Thyroid gland (tissue), 4 donors: Measurements from ENCODE around the gene C9orf50. TPM values are rescaled to one million over a fixed set of nuclear protein-coding genes. Genes with fewer than 3 reads are reported as not detected.

Source experiments
- DNase-seq, 2 donors: peaks; one replicate each; pipeline ENCODE4 v3.0.0-alpha.2; 2019
- H3K27ac ChIP-seq, 3 donors: fragments of 200-600 bp; sonication (generic); 1 replicate in 2 of 3; 2 replicates in 1 of 3; pipeline ENCODE4 v1.5.1; 2016 to 2019; ENCODE audit warnings: mild to moderate bottlenecking in 1 of 3, moderate library complexity in 1 of 3
- H3K27me3 ChIP-seq: fragments of 200-600 bp; sonication (generic); one replicate; pipeline ENCODE4 v1.5.1; 2019
- H3K36me3 ChIP-seq, 2 donors: fragments of 200-600 bp; sonication (generic); one replicate each; pipeline ENCODE4 v1.5.1; 2016 to 2019
- H3K4me1 ChIP-seq, 2 donors: fragments of 200-600 bp; sonication (generic); one replicate each; pipeline ENCODE4 v1.5.1; 2017 to 2019
- H3K4me3 ChIP-seq, 3 donors: fragments of 200-600 bp; sonication (generic); replicated peaks in 1 of 3; 1 replicate in 2 of 3; 2 replicates in 1 of 3; pipeline ENCODE4 v1.5.1; 2016; ENCODE audit warnings: mild to moderate bottlenecking in 1 of 3
- H3K9me3 ChIP-seq: fragments of 200-600 bp; sonication (generic); one replicate; pipeline ENCODE4 v1.5.1; 2017
- POLR2A ChIP-seq, 2 donors: fragments of 450-650 bp; IDR thresholded peaks; one replicate each; pipeline ENCODE4 v1.6.1; 2017; ENCODE audit warnings: antibody characterized with exemption in 2 of 2, mild to moderate bottlenecking in 2 of 2, moderate library complexity in 1 of 2
- WGBS, 2 donors: methylation state at CpG; one replicate each; pipeline ENCODE4 v1.1.5; 2017; 5-methylcytosine and 5-hydroxymethylcytosine counted together
- intact Hi-C: fragments of 100-400 bp; cut with DNase I; formaldehyde crosslinking; loops from one replicate; pipeline ENCODE4 v1.15.1; 2023
- total RNA-seq, 4 donors: library from RNA; depleted of rRNA; stranded (reverse); fragments of >200 nt; gene quantifications; one replicate each; pipeline ENCODE4 v1.2.3, GENCODE V29; 2016
- TF ChIP-seq, protein P1 (sequence below), 6 experiments: fragments of 200-600 bp in 3 of 6; fragments of 450-650 bp in 3 of 6; sonication (generic) in 3 of 6; IDR thresholded peaks; one replicate each; pipeline ENCODE4 v1.5.1; 2016 to 2019; ENCODE audit warnings: antibody characterized with exemption in 6 of 6, mild to moderate bottlenecking in 2 of 6, inconsistent platforms in 1 of 6, moderate library complexity in 1 of 6

Gene C9orf50
- total RNA-seq, 4 donors from 2014 or later: not detected

DNA sequence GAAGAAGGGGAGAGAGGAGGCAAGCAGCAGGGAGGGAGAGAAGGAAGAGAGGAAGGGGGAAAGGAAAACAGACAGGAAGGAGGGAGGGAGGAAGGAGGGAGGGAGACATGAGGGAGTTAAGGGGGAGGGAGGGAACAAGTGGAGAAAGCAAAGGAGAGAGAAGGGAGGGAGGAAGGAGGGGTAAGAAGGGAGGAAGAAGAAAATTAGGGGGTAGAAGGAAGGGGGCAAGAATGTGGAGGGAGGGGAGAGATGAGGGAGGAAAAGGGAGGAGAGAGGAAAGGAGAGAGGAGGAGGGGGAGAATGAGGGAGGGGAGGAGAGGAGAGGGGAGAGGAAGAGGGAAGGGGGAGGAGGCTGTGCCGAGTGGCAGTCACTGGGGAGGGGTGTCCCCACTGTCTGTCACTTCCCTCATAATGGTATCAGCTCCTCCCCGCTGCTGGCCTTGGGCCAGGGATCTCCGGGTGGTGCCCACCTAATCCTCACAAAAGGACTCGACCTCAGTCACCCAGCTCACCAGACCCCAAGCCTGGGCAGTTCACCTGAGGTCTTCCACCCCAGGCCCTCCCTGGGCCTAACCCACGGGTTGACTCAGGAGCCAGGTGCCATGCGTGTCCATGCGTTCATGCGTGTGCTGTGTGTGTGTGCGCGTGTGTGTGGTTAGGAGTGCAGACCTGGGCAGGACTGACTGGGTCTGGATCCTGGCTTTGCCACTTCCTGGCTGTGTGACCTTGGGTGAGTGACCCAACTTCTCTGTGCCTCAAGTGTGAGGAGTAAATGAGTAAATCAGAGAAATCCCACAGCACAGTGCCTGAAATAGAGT is 18.1 kb downstream of the C9orf50 start:
- 47 to 71% methylated on average over 6 to 10 of the region's 10 CpGs for WGBS, 2 donors
- TF ChIP-seq POLR2A (IDR thresholded peaks at IDR 0.05): no peak
- TF ChIP-seq, protein P1, sequence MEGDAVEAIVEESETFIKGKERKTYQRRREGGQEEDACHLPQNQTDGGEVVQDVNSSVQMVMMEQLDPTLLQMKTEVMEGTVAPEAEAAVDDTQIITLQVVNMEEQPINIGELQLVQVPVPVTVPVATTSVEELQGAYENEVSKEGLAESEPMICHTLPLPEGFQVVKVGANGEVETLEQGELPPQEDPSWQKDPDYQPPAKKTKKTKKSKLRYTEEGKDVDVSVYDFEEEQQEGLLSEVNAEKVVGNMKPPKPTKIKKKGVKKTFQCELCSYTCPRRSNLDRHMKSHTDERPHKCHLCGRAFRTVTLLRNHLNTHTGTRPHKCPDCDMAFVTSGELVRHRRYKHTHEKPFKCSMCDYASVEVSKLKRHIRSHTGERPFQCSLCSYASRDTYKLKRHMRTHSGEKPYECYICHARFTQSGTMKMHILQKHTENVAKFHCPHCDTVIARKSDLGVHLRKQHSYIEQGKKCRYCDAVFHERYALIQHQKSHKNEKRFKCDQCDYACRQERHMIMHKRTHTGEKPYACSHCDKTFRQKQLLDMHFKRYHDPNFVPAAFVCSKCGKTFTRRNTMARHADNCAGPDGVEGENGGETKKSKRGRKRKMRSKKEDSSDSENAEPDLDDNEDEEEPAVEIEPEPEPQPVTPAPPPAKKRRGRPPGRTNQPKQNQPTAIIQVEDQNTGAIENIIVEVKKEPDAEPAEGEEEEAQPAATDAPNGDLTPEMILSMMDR (IDR thresholded peaks at IDR 0.05): no peak
- intact Hi-C loops: no loop called here

DNA sequence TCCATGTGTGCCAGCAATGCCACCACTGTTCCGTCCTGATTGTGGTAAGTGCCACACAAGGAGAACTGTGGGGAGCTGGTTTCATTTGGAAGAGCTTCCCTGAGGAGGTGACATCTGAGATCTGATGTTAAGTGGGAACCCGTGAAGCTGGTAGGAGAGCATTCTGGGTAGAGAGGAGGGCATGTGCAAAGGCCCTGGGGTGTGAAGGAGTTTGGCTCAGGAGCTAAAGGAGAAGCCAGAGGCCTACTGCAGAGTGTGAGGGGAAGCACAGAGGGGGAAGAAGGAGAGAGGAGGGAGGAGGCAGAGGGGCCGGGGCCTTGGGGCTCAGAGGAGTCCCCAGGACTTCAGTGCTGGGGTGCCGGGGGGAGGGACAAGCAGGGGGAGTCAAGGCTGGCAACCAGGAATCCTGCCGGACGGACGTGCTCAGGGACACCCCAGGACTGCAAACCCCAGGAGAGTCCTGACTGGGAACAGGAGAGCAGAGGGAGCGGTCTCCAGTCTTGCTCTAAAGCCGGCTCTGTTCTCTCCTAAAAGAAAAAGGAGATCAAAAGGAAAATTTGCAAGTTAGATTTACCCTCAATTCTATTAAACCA is 19.7 kb downstream of the C9orf50 start:
- no peak for DNase-seq
- H3K4me3 ChIP-seq: no peak overlapping the region
- no peak overlapping the region for H3K27ac ChIP-seq
- 80 to 87% methylated on average over 9 of the region's 9 CpGs for WGBS, 2 donors
- intact Hi-C loops: no loop called here
- H3K36me3 ChIP-seq: no peaks in the 10 kb centered on the region
- TF ChIP-seq, protein P1 (IDR thresholded peaks at IDR 0.05): no peak
- TF ChIP-seq POLR2A (IDR thresholded peaks at IDR 0.05): no peak
- H3K4me1 ChIP-seq: peaks cover 9 to 18% of the 10 kb centered on the region in 2 donors
- no peaks in the 10 kb centered on the region for H3K9me3 ChIP-seq
- no peaks in the 10 kb centered on the region for H3K27me3 ChIP-seq

More for the DNA sequence above, 18.1 kb downstream of the C9orf50 start:
- no peaks in the 10 kb centered on the region for H3K9me3 ChIP-seq
- H3K4me3 ChIP-seq: no peak overlapping the region
- DNase-seq: no peak
- H3K27ac ChIP-seq: no peak overlapping the region
- H3K4me1 ChIP-seq: peaks cover 0 to 16% of the 10 kb centered on the region in 2 donors
- no peaks in the 10 kb centered on the region for H3K36me3 ChIP-seq
- H3K27me3 ChIP-seq: no peaks in the 10 kb centered on the region

DNA sequence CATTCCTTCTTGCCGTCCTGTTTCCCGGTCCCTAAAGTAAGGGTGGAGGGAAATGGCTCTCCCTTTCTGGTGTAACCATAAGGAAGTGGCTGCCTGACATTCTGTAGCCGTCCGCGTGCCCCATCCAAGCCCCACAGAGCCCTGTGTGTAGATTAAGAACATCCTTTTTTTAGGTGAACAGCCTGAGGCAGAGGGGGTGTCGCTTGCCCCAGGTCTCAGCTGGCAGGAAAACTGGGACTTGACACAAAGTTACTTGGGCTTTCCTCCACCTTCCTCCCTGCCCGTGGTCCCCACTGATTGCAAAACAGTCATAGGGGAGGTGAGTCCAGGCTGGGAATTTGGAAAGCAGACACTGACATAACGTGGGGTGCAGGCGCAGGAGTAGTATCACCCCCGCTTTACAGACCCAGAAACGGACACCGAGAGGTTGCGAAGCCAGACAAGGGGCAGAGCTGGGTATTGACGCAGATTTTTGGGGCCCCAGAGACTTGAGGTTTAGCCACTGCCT is 22.8 kb downstream of the C9orf50 start:
- no peak overlapping the region for H3K4me3 ChIP-seq
- no peak for TF ChIP-seq POLR2A (IDR thresholded peaks at IDR 0.05)
- TF ChIP-seq, protein P1 (IDR thresholded peaks at IDR 0.05): no peak
- 81% methylated on average over 13 to 14 of the region's 14 CpGs for WGBS, 2 donors
- peak overlapping the region in 1 of 3 donors; percentile 65 for H3K27ac ChIP-seq
- H3K4me1 ChIP-seq: peaks cover 9 to 18% of the 10 kb centered on the region in 2 donors
- DNase-seq: no peak
- H3K36me3 ChIP-seq: no peaks in the 10 kb centered on the region
- H3K27me3 ChIP-seq: no peaks in the 10 kb centered on the region
- no peaks in the 10 kb centered on the region for H3K9me3 ChIP-seq
- intact Hi-C loops: no loop called here

DNA sequence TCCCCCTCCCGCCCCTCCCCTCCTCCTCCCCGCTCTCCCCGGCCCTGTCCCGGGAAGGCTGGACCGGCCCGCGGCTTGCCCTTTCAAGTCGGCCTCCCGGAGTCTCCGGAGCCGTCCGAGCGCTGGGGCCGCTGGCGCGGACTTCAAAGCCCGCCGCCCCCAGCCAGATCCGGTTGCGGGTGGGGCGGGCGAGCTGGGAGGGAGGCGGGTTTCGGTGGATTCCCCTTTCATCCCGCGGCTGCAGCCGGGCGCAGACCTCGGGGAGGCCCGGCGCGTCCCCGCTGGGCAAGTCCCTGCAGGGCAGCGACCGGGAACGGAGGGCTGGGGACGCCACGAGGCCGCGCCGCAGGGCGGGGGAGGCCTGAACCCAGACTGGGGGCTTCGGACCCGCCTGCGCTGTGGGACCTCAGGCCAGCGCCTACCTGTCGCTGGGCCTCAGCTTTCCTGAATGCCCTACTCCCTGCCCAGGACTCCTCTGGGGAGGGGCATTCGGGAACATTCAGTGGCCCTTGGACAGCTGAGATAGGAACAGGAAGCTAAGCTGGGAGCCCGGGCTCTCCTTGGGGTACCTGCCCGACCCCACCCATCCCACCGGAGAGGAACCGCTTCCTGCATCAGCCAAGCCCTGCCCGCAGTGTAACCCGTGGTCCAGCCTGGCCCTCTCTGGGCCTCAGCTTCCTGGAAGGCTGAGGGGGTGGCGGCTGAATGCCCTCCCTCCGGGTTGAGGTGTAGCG is 23.4 kb downstream of the C9orf50 start:
- peak; percentile 58 to 62 for DNase-seq
- intact Hi-C loops: no loop called here

More for the DNA sequence above, 23.4 kb downstream of the C9orf50 start:
- Histone ChIP-seq H3K27ac (peak overlapping the region; percentile 62 to 83 (median 65)), H3K27me3 (no peaks in the 10 kb centered on the region), H3K4me3 (peak overlapping the region in 1 of 3 donors; percentile 28), H3K9me3 (no peaks in the 10 kb centered on the region), H3K36me3 (no peaks in the 10 kb centered on the region), H3K4me1 (peaks cover 9 to 18% of the 10 kb centered on the region in 2 donors)
- TF ChIP-seq, protein P1 (IDR thresholded peaks at IDR 0.05): no peak
- TF ChIP-seq POLR2A (IDR thresholded peaks at IDR 0.05): no peak
- 11 to 37% methylated on average over 7 to 11 of the region's 57 CpGs for WGBS, 2 donors
